WTC11 (cell line): ENCODE measurements around the gene IFNGR1. TPM values are rescaled to one million over a fixed set of nuclear protein-coding genes. Genes with fewer than 3 reads are reported as not detected.

ENCODE experiments used
- ATAC-seq: fragments of 200-7000 bp; cut with Tn5 transposase; 2 replicates; pipeline ENCODE4 v1.10.0; 2021; ENCODE audit warnings: mild to moderate bottlenecking, moderate library complexity
- CTCF ChIA-PET: fragments of 300-600 bp; sonication (Branson Sonifier 250); formaldehyde crosslinking; loops from one replicate; lab custom pipeline; 2021; ENCODE audit warnings: antibody characterized with exemption; lab: Charles Lee
- POLR2A ChIA-PET: fragments of 350-600 bp; sonication (Branson Sonifier 250); formaldehyde crosslinking; loops from one replicate; lab custom pipeline; 2021; ENCODE audit warnings: antibody characterized with exemption; lab: Charles Lee
- DNase-seq: peaks from one replicate; pipeline ENCODE4 v3.0.0; 2021; ENCODE audit warnings: low spot score
- H3K27ac Mint-ChIP-seq: 2 replicates; pipeline ENCODE4 v1.8.0; 2021; ENCODE audit warnings: mixed read lengths
- H3K27me3 Mint-ChIP-seq: 2 replicates; pipeline ENCODE4 v1.8.0; 2021; ENCODE audit warnings: low read depth, mild to moderate bottlenecking, moderate library complexity, mixed read lengths
- H3K36me3 Mint-ChIP-seq: 2 replicates; pipeline ENCODE4 v1.8.0; 2021; ENCODE audit warnings: mixed read lengths
- H3K4me1 Mint-ChIP-seq: 2 replicates; pipeline ENCODE4 v1.8.0; 2022; ENCODE audit warnings: mixed read lengths
- H3K4me3 Mint-ChIP-seq: 2 replicates; pipeline ENCODE4 v1.8.0; 2021; ENCODE audit warnings: mild to moderate bottlenecking, moderate library complexity, mixed read lengths
- H3K9me3 Mint-ChIP-seq: 2 replicates; pipeline ENCODE4 v1.8.0; 2021; ENCODE audit warnings: mixed read lengths
- EMX1 ChIP-seq: fragments of 250-450 bp; sonication (Bioruptor Pico); IDR thresholded peaks from 2 replicates; pipeline ENCODE4 v1.8.0; 2021; ENCODE audit warnings: mild to moderate bottlenecking
- ESRRA ChIP-seq: sonication (generic); formaldehyde crosslinking; IDR thresholded peaks from 2 replicates; pipeline ENCODE4 v1.8.1; 2022; ENCODE audit warnings: mild to moderate bottlenecking, missing genetic modification reagents, borderline replicate concordance
- FOXJ3 ChIP-seq: sonication (generic); formaldehyde crosslinking; IDR thresholded peaks from 2 replicates; pipeline ENCODE4 v1.9.0; 2021; ENCODE audit warnings: missing genetic modification reagents, mild to moderate bottlenecking, borderline replicate concordance
- GABPB1 ChIP-seq: sonication (generic); formaldehyde crosslinking; IDR thresholded peaks from 2 replicates; pipeline ENCODE4 v1.8.1; 2023; ENCODE audit warnings: mild to moderate bottlenecking, missing genetic modification reagents
- JUN ChIP-seq: sonication (generic); formaldehyde crosslinking; IDR thresholded peaks from 2 replicates; pipeline ENCODE4 v1.8.0; 2023; ENCODE audit warnings: mild to moderate bottlenecking, missing genetic modification reagents
- MYBL2 ChIP-seq: sonication (generic); formaldehyde crosslinking; IDR thresholded peaks from 2 replicates; pipeline ENCODE4 v1.8.1; 2023; ENCODE audit warnings: mild to moderate bottlenecking, moderate library complexity, missing genetic modification reagents
- NFYB ChIP-seq: sonication (generic); formaldehyde crosslinking; conservative IDR thresholded peaks from 2 replicates; pipeline ENCODE4 v1.8.0; 2022; ENCODE audit warnings: low read depth, missing genetic modification reagents
- NR3C1 ChIP-seq: sonication (generic); formaldehyde crosslinking; conservative IDR thresholded peaks from 2 replicates; pipeline ENCODE4 v1.8.1; 2023; ENCODE audit warnings: low read depth, mild to moderate bottlenecking, missing genetic modification reagents
- OVOL2 ChIP-seq: fragments of 250-450 bp; sonication (Bioruptor Pico); IDR thresholded peaks from 2 replicates; pipeline ENCODE4 v1.9.0; 2021; ENCODE audit warnings: mild to moderate bottlenecking, borderline replicate concordance
- PRRX2 ChIP-seq: fragments of 250-450 bp; sonication (Bioruptor Pico); IDR thresholded peaks from 2 replicates; pipeline ENCODE4 v1.8.0; 2021; ENCODE audit warnings: mild to moderate bottlenecking
- SMAD3 ChIP-seq: sonication (generic); formaldehyde crosslinking; IDR thresholded peaks from 2 replicates; pipeline ENCODE4 v1.8.0; 2022; ENCODE audit warnings: missing genetic modification reagents, mild to moderate bottlenecking, borderline replicate concordance
- ZNF317 ChIP-seq: sonication (generic); formaldehyde crosslinking; IDR thresholded peaks from 2 replicates; pipeline ENCODE4 v1.8.1; 2023; ENCODE audit warnings: low read depth, mild to moderate bottlenecking, moderate library complexity, missing genetic modification reagents, borderline replicate concordance
- total RNA-seq: library from RNA; stranded (reverse); gene quantifications from 3 replicates; pipeline ENCODE4 v1.2.3, GENCODE V29; 2021
- TF ChIP-seq, protein P1 (sequence below): sonication (generic); formaldehyde crosslinking; IDR thresholded peaks from 2 replicates; pipeline ENCODE4 v1.8.0; 2022; ENCODE audit warnings: mild to moderate bottlenecking, missing genetic modification reagents
- TF ChIP-seq, protein P2 (sequence below): sonication (generic); formaldehyde crosslinking; conservative IDR thresholded peaks from 2 replicates; pipeline ENCODE4 v1.8.1; 2023; ENCODE audit warnings: mild to moderate bottlenecking, low read depth, missing genetic modification reagents, moderate library complexity
- TF ChIP-seq, protein P3 (sequence below): fragments of 200-600 bp; IDR thresholded peaks from 2 replicates; pipeline ENCODE4 v1.8.0; 2022; ENCODE audit warnings: antibody characterized with exemption
- TF ChIP-seq, protein P4 (sequence below): fragments of 250-450 bp; sonication (Bioruptor Pico); IDR thresholded peaks from 2 replicates; pipeline ENCODE4 v2.1.2; 2022; ENCODE audit warnings: mild to moderate bottlenecking, moderate library complexity
- TF ChIP-seq, protein P5 (sequence below): sonication (generic); formaldehyde crosslinking; IDR thresholded peaks from 2 replicates; pipeline ENCODE4 v1.8.0; 2022; ENCODE audit warnings: mild to moderate bottlenecking, missing genetic modification reagents
- TF ChIP-seq, protein P6 (sequence below): sonication (generic); formaldehyde crosslinking; IDR thresholded peaks from 2 replicates; pipeline ENCODE4 v1.8.0; 2022; ENCODE audit warnings: mild to moderate bottlenecking, missing genetic modification reagents
- TF ChIP-seq, protein P7 (sequence below): sonication (generic); formaldehyde crosslinking; IDR thresholded peaks from 2 replicates; pipeline ENCODE4 v1.8.0; 2023; ENCODE audit warnings: mild to moderate bottlenecking, missing genetic modification reagents
- TF ChIP-seq, protein P8 (sequence below): fragments of 250-450 bp; sonication (Bioruptor Pico); IDR thresholded peaks from 2 replicates; pipeline ENCODE4 v1.8.0; 2021; ENCODE audit warnings: mild to moderate bottlenecking
- TF ChIP-seq, protein P9 (sequence below): sonication (generic); formaldehyde crosslinking; conservative IDR thresholded peaks from 2 replicates; pipeline ENCODE4 v1.8.1; 2022; ENCODE audit warnings: mild to moderate bottlenecking, missing genetic modification reagents

The IFNGR1 gene
- total RNA-seq, 1 experiment from 2014 or later, result 17.6 TPM

DNA sequence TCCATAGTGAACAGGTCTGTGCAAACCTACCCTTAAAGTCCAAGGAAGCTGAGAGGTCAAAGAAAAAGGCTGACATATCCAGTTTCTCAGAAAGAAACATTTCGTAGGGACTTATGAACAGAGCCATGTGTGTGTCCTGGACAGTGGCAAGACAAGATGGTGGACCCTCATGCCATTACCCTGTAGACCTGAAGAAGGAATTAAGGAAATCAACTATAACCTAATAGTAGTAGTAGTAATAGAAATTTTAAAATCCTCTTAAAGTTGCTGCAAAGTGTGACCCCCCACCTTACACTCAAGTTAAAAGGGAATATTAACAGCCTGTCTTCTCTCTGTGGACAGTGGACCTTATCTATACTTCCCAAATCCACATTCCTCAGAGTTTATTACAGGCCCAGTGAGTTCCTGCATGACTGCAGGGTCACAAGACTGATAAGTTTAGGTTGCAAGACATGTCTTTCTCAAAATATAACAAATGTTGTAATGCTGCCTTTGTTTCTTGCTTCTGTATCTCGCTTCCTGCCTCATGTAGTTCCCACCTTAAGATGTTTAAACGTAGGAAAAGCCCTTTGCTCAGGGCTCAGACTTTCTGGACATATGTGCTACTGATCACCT, 56.4 kb downstream of the IFNGR1 start:
- DNase-seq (no peak), ATAC-seq (no peak)
- Mint-ChIP-seq H3K27ac (no peak overlapping the region), H3K36me3 (peaks cover 68% of the 10 kb centered on the region), H3K4me3 (no peak overlapping the region), H3K27me3 (peaks cover 15% of the 10 kb centered on the region), H3K9me3 (peaks cover 94% of the 10 kb centered on the region), H3K4me1 (no peaks in the 10 kb centered on the region)
- POLR2A ChIA-PET, result no interaction called here
- CTCF ChIA-PET, result no interaction called here
- TF ChIP-seq, protein P1, sequence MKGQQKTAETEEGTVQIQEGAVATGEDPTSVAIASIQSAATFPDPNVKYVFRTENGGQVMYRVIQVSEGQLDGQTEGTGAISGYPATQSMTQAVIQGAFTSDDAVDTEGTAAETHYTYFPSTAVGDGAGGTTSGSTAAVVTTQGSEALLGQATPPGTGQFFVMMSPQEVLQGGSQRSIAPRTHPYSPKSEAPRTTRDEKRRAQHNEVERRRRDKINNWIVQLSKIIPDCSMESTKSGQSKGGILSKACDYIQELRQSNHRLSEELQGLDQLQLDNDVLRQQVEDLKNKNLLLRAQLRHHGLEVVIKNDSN (CRISPR knock-in tag), result no peak
- TF ChIP-seq, protein P2, sequence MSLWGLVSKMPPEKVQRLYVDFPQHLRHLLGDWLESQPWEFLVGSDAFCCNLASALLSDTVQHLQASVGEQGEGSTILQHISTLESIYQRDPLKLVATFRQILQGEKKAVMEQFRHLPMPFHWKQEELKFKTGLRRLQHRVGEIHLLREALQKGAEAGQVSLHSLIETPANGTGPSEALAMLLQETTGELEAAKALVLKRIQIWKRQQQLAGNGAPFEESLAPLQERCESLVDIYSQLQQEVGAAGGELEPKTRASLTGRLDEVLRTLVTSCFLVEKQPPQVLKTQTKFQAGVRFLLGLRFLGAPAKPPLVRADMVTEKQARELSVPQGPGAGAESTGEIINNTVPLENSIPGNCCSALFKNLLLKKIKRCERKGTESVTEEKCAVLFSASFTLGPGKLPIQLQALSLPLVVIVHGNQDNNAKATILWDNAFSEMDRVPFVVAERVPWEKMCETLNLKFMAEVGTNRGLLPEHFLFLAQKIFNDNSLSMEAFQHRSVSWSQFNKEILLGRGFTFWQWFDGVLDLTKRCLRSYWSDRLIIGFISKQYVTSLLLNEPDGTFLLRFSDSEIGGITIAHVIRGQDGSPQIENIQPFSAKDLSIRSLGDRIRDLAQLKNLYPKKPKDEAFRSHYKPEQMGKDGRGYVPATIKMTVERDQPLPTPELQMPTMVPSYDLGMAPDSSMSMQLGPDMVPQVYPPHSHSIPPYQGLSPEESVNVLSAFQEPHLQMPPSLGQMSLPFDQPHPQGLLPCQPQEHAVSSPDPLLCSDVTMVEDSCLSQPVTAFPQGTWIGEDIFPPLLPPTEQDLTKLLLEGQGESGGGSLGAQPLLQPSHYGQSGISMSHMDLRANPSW (CRISPR knock-in tag), result no peak
- TF ChIP-seq MYBL2 (CRISPR knock-in tag) (no peak), GABPB1 (CRISPR knock-in tag) (no peak), OVOL2 (CRISPR knock-in tag) (no peak), NFYB (CRISPR knock-in tag) (no peak), PRRX2 (CRISPR knock-in tag) (no peak), ESRRA (CRISPR knock-in tag) (no peak), NR3C1 (CRISPR knock-in tag) (no peak), ZNF317 (CRISPR knock-in tag) (no peak), EMX1 (no peak)
- TF ChIP-seq, protein P3, sequence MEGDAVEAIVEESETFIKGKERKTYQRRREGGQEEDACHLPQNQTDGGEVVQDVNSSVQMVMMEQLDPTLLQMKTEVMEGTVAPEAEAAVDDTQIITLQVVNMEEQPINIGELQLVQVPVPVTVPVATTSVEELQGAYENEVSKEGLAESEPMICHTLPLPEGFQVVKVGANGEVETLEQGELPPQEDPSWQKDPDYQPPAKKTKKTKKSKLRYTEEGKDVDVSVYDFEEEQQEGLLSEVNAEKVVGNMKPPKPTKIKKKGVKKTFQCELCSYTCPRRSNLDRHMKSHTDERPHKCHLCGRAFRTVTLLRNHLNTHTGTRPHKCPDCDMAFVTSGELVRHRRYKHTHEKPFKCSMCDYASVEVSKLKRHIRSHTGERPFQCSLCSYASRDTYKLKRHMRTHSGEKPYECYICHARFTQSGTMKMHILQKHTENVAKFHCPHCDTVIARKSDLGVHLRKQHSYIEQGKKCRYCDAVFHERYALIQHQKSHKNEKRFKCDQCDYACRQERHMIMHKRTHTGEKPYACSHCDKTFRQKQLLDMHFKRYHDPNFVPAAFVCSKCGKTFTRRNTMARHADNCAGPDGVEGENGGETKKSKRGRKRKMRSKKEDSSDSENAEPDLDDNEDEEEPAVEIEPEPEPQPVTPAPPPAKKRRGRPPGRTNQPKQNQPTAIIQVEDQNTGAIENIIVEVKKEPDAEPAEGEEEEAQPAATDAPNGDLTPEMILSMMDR, result no peak

DNA sequence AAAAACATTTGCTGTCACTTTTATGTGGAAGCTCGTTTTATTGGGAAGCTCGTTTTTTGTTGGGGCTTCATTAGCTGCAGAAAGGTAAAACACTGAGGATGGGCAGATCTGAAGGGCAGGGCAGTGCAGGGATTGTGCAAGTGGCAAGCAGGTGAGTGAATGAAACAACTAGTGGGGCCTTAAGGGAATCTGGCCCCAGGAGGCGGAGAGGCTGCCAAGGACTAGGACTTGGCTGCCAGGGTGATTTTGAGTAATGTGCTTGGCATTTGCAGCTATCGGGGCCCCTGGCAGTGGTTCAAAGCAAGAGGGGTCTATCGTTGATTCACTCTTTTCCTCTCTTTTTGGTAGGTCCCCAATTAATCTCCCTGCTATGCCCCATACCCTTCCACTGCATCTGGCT, 57.2 kb downstream of the IFNGR1 start:
- DNase-seq, result no peak
- Mint-ChIP-seq H3K9me3 (peaks cover 94% of the 10 kb centered on the region), H3K27me3 (peaks cover 15% of the 10 kb centered on the region), H3K36me3 (peaks cover 66% of the 10 kb centered on the region), H3K4me3 (no peak overlapping the region), H3K27ac (no peak overlapping the region), H3K4me1 (no peaks in the 10 kb centered on the region)
- POLR2A ChIA-PET, result no interaction called here
- no peak for ATAC-seq
- CTCF ChIA-PET, result no interaction called here
- TF ChIP-seq, protein P4, sequence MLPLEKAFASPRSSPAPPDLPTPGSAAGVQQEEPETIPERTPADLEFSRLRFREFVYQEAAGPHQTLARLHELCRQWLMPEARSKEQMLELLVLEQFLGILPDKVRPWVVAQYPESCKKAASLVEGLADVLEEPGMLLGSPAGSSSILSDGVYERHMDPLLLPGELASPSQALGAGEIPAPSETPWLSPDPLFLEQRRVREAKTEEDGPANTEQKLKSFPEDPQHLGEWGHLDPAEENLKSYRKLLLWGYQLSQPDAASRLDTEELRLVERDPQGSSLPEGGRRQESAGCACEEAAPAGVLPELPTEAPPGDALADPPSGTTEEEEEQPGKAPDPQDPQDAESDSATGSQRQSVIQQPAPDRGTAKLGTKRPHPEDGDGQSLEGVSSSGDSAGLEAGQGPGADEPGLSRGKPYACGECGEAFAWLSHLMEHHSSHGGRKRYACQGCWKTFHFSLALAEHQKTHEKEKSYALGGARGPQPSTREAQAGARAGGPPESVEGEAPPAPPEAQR (CRISPR knock-in tag), result no peak
- no peak for TF ChIP-seq FOXJ3 (CRISPR knock-in tag)
- TF ChIP-seq, protein P5, sequence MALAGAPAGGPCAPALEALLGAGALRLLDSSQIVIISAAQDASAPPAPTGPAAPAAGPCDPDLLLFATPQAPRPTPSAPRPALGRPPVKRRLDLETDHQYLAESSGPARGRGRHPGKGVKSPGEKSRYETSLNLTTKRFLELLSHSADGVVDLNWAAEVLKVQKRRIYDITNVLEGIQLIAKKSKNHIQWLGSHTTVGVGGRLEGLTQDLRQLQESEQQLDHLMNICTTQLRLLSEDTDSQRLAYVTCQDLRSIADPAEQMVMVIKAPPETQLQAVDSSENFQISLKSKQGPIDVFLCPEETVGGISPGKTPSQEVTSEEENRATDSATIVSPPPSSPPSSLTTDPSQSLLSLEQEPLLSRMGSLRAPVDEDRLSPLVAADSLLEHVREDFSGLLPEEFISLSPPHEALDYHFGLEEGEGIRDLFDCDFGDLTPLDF, result no peak
- TF ChIP-seq, protein P6, sequence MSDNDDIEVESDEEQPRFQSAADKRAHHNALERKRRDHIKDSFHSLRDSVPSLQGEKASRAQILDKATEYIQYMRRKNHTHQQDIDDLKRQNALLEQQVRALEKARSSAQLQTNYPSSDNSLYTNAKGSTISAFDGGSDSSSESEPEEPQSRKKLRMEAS (CRISPR knock-in tag), result no peak
- no peak for TF ChIP-seq SMAD3 (CRISPR knock-in tag)
- no peak for TF ChIP-seq JUN (CRISPR knock-in tag)
- TF ChIP-seq, protein P7, sequence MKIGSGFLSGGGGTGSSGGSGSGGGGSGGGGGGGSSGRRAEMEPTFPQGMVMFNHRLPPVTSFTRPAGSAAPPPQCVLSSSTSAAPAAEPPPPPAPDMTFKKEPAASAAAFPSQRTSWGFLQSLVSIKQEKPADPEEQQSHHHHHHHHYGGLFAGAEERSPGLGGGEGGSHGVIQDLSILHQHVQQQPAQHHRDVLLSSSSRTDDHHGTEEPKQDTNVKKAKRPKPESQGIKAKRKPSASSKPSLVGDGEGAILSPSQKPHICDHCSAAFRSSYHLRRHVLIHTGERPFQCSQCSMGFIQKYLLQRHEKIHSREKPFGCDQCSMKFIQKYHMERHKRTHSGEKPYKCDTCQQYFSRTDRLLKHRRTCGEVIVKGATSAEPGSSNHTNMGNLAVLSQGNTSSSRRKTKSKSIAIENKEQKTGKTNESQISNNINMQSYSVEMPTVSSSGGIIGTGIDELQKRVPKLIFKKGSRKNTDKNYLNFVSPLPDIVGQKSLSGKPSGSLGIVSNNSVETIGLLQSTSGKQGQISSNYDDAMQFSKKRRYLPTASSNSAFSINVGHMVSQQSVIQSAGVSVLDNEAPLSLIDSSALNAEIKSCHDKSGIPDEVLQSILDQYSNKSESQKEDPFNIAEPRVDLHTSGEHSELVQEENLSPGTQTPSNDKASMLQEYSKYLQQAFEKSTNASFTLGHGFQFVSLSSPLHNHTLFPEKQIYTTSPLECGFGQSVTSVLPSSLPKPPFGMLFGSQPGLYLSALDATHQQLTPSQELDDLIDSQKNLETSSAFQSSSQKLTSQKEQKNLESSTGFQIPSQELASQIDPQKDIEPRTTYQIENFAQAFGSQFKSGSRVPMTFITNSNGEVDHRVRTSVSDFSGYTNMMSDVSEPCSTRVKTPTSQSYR (CRISPR knock-in tag), result no peak
- TF ChIP-seq, protein P8, sequence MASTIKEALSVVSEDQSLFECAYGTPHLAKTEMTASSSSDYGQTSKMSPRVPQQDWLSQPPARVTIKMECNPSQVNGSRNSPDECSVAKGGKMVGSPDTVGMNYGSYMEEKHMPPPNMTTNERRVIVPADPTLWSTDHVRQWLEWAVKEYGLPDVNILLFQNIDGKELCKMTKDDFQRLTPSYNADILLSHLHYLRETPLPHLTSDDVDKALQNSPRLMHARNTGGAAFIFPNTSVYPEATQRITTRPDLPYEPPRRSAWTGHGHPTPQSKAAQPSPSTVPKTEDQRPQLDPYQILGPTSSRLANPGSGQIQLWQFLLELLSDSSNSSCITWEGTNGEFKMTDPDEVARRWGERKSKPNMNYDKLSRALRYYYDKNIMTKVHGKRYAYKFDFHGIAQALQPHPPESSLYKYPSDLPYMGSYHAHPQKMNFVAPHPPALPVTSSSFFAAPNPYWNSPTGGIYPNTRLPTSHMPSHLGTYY (CRISPR knock-in tag), result no peak
- TF ChIP-seq, protein P9, sequence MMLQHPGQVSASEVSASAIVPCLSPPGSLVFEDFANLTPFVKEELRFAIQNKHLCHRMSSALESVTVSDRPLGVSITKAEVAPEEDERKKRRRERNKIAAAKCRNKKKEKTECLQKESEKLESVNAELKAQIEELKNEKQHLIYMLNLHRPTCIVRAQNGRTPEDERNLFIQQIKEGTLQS (CRISPR knock-in tag), result no peak
